SIG-M5 treated with dmso at 0.1 percent for 504 hours (cell line): ENCODE results near the gene CDH3.
"Not testable (repeated sequence)": the region's sequence is repeated elsewhere in the genome, so short reads cannot be mapped to it uniquely, and the experiment has no call there.

Experiments
- DNase-seq: peaks from one replicate; lab custom pipeline; 2025; ENCODE audit not compliant: unreplicated experiment; lab: John Stamatoyannopoulos, UW

The CDH3 gene

DNA sequence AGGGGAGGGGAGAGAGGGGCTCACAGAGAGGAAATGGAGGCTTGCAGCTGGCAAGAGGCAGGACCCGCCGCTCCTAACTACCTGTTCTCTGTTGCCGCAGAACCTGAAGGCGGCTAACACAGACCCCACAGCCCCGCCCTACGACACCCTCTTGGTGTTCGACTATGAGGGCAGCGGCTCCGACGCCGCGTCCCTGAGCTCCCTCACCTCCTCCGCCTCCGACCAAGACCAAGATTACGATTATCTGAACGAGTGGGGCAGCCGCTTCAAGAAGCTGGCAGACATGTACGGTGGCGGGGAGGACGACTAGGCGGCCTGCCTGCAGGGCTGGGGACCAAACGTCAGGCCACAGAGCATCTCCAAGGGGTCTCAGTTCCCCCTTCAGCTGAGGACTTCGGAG, 53.0 kb downstream of the CDH3 start:
- DNase-seq = no peak

GRCh38 chr16:68700120-68700519, 55.0 kb downstream of the CDH3 start:
- DNase-seq = peak; percentile 47

DNA sequence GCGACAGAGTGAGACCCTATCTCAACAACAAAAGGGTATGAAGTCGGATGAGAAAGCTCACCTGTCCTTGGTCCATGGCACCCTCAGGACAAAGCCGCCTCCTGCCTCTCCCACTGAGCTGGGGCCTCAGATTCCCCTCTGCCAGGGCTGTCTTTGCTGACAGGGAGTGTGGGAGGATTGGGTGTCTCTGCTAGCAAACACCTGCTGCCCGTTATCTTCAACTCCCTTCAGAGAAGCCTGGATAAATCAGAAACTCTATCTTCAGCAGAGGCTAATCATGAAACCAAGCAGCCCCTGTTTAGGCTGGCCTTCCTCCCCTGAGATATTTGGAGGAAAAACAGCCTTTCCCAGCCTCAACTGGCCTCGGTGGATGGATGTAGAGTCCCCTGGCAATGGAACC, 55.7 kb downstream of the CDH3 start:
- DNase-seq = no peak

DNA sequence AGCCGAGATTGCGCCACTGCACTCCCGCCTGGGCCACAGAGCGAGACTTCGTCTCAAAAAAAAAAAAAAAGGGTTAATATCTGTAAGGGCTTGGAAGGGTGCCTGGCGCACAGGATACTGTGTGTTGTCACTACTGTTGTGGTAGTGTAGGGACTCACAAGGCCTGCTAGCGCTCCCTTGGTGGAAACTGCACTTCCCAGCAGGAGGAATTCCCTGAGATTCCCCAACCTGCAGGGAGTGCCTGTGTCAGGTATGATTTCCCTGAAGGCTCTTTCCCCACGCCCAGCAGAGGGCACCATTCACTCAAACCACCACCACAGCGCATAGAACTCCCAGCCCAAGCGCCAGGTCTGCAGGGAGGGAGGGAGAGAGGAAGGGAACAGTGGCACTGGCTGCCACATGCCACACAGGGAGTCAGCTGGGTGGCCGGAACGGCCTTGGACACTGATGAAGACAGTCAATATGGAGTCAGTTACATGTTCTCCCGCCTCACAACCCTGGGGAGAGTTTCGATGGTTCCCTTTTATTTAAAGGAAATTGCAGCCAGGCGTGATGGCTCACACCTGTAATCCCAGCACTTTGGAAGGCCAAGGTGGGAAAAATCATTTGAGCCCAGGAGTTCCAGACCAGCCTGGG, 59.2 kb downstream of the CDH3 start:
- peak; percentile 70 for DNase-seq

- DNase-seq = peak; percentile 33
Measured at GRCh38 chr16:68707340-68708152, 62.4 kb downstream of the CDH3 start.

DNA sequence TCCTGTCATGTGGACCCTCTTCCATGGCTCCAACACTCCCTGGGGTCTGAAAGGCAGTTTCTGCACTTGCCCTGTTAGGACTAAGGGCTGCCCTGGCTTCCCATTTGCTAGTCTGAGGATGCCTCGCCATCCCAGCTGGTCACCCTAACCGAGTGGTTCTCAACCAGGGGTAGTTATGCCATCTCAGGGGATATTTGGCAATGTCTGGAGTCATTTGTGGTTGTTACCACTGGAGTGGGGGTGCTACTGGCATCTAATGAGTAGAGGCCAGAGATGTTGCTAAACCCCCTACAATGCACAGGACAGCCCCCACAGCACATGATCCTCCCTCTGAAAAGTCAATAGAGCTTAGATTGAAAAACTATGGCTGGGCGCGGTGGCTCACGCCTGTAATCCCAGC, 65.1 kb downstream of the CDH3 start:
- no peak for DNase-seq

DNA sequence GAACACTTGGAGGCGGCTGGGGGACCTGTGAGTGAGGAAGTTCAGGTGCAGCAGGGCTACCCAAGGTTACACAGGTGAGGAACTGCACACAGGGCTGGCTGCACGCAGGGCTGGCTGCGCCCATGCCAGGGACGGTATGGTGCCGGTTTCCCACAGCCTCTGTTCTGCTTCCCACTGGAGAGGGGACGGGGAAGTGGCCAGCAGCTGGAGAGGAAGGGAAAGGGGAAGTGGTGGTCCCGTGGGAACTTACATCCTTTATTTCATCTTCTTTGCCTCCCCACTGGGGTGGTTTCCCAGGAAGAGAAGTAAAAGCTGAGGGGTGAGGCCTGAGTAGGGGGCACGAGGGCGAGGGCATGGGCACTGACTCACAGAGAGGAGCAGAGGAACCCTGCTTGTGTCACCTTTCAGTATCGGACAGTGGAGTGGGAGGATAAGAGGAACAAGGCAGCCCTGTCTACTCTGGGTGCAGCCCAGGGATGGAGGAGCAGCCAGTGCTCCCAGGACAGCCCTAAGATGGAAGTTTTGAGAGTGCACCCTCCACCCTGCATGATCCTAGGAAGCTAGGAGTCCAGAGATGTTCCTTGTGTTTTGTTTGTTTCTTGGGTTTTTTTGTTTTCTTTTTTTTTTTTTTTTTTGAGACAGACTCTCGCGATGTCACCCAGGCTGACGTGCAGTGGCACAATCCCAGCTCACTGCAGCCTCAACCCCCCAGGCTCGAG, 66.5 kb downstream of the CDH3 start:
- peak; percentile 53 for DNase-seq

GRCh38 chr16:68713361-68713760, 68.3 kb downstream of the CDH3 start:
- no peak for DNase-seq

GRCh38 chr16:68715471-68715870, 70.4 kb downstream of the CDH3 start:
- no peak for DNase-seq

- not testable (repeated sequence) for DNase-seq
Measured at GRCh38 chr16:68716516-68716915, 71.4 kb downstream of the CDH3 start.

DNA sequence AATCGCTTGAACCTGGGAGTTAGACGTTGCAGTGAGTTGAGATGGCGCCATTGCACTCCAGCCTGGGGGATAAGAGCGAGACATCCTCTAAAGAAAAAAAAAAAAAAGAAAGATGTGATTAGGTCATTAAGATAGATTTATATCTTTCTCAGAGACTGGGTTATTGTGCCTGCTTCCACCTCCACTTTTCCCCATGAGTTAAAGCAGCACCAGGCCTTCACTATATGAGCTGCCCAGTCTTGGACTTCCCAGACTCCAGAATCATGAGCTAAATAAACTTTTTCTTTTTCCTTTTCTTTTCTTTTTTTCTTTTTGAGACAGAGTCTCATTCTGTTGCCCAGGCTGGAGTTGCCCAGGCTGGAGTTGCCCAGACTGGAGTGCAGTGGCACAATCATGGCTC, 72.6 kb downstream of the CDH3 start:
- no peak for DNase-seq

- no peak for DNase-seq
Measured at GRCh38 chr16:68718590-68718989, 73.5 kb downstream of the CDH3 start.

DNA sequence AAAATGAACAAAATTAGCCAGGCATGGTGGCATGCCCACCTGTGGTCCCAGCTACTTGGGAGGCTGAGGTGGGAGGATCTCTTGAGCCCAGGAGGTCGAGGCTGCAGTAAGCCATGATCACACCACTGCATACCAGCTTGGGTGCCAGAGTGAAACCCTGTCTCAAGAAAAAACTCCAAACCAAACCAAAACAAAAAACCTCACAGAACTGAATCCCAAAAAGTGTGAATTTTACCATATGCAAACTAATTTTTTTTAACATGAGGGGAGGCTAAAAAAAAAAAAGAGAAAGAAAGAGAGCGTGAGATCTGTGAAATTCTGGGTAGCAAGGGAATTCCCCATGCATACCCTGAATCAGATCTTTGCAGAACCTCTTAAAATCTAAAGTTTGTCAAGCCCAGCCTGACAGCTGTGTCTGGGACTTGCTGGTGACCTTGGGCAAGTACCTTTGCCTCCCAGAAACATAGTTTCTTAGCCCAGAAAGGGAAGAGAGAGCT, 74.9 kb downstream of the CDH3 start:
- no peak for DNase-seq

DNA sequence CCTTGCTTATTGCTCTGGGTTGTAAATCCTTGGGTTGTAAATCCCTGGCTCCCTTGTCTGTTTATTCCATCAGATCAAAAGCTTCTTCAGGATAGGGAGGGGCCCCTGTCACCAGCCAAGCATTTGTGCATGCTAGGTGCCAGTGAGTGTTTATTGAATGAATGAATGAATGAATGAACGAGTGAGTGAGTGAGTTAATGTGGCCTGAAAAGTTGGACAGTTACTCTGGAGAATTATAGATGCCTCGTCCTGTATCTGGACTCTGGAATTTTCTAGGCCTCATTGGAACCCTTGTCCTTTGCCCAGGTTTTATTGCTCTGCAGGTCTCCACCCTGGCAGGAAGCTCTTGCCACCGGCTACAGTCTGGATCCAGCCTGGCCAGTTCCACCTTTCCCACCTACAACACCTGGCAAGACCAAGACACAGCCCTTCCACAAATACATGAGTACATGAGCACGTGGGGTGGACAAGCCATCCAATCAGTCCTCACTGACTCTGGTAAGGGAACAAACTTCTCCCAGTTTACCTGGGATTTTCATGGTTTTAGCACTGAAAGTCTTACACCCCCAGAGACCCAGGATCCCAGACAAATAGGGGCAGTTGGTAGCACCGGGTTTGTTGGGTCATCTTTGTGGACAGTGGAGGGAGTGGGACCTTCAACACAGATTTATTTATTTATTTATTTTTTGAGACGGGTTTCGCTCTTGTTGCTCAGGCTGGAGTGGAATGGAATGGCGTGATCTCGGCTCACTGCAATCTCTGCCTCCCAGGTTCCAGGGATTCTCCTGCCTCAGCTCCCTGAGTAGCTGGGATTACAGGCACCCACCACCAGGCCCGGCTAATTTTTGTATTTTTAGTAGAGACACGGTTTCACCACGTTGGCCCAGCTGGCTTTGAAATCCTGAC, 77.3 kb downstream of the CDH3 start:
- no peak for DNase-seq

DNA sequence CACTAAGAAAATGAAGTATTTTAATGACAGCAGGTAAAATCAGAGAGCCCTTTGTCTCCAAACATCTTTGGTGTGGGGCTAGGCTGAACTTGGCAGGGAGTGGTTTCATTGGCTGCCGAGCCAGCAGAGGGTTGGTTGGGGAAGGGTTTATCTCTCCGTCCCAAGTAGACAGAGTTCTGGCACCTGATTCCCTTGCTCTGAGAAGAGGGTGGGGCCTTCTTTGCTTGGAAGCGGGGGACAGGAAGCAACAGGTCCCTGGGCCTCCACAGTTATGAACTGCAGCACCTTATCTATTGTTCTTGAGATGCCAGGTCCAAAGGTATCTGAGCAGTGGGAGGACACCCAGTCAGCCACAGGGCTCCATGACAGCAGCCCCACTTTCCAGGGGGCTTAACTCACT, 79.7 kb downstream of the CDH3 start:
- DNase-seq = no peak

DNA sequence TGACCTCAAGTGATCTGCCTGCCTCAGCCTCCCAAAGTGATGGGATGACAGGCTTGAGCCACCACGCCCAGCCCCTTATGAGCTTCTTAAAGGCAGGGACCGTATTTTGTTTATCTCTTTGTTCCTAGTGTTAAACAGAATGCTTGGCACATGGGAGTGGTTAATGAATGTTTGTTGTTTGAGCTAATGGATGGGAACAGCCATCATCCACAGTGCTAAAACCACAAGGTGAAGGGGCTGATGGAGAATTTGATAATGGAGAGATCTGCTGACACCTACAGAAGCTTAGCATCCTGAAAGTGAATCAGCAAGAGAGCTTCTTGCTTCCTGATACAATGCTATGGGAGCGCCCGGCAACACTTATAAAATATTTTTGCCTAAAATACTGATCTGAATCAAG, 83.4 kb downstream of the CDH3 start:
- no peak for DNase-seq

DNA sequence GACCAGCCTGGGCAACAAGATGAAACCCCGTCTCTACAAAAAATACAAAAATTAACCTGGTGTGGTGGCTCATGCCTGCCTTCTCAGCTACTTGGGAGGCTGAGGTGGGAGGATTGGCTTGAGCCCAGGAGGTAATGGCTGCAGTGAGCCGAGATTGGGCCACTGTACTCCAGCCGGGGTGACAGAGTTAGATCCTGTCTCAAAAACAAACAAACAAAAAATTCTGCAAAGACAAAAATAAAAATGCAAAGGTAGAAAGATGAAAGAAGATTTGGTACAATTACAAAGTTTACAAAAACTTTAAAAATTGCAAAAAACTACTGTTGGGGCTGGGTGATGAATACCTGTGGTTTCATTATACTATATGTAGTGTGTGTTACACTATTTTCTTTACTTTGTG, 86.5 kb downstream of the CDH3 start:
- no peak for DNase-seq

- no peak for DNase-seq
Measured at GRCh38 chr16:68732042-68732680, 87.1 kb downstream of the CDH3 start.

DNA sequence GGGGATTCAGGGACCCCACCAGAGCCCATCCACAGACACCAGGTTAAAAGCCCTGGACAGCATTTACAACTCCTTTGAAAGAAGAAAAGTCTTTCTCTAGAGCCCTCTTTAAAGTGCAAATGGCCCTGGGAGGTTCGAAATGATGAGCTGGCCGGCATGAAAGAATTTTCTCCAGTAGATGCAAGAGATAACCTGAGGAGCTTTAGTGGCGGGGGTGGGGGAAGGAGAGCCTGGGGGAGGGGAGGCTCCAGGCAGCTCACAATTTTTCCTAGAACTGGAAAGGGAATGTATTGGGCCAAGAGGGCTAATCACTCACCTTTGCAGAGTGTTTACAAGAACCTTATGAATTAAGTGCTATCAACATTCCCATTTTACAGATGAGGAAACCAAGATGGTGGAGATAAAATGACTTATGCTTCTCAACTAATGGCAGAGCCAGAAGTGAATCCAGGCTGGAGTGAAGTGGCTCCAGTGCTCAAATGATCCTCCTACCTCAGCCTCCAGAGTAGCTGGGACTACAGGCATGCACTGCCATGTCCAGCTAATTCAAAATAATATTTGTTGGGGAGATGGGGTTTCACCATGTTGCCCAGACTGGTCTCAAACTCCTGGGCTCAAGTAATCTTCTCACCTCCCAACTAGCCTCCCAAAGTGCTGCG, 87.8 kb downstream of the CDH3 start:
- no peak for DNase-seq

DNA sequence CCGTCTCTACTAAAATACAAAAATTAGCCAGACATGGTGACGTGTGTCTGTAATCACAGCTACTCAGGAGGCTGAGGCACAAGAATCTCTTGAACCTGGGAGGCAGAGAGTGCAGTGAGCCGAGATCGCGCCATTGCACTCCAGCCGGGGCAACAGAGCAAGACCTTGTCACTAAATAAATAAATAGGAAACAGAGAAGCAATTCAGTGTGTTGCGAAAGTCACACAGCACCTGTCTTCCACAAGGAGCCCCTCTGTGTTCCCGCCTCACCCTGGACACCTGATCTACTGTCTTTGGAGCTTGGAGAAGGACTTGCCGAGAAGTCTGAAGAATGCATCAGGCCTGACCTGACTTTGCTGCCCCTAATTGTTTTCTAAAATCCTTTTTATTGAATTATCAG, 88.5 kb downstream of the CDH3 start:
- DNase-seq = no peak
